GM12864 (cell line): ENCODE measurements around the gene SCARF2.

Experiments used
- DNase-seq: peaks from one replicate; pipeline ENCODE4 v3.0.0-alpha.2; 2011; ENCODE audit warnings: low read depth
- H3K4me3 ChIP-seq: 2 replicates; pipeline ENCODE4 v1.5.1; 2011; ENCODE audit warnings: mild to moderate bottlenecking, low read depth, low read length, control low read depth
- TF ChIP-seq, protein P1 (sequence below): IDR thresholded peaks from 2 replicates; pipeline ENCODE4 v1.5.1; 2011; ENCODE audit warnings: low read depth, mild to moderate bottlenecking, moderate library complexity, low read length, control low read depth, inconsistent platforms; ENCODE audit errors: missing control alignments

Gene SCARF2

DNA sequence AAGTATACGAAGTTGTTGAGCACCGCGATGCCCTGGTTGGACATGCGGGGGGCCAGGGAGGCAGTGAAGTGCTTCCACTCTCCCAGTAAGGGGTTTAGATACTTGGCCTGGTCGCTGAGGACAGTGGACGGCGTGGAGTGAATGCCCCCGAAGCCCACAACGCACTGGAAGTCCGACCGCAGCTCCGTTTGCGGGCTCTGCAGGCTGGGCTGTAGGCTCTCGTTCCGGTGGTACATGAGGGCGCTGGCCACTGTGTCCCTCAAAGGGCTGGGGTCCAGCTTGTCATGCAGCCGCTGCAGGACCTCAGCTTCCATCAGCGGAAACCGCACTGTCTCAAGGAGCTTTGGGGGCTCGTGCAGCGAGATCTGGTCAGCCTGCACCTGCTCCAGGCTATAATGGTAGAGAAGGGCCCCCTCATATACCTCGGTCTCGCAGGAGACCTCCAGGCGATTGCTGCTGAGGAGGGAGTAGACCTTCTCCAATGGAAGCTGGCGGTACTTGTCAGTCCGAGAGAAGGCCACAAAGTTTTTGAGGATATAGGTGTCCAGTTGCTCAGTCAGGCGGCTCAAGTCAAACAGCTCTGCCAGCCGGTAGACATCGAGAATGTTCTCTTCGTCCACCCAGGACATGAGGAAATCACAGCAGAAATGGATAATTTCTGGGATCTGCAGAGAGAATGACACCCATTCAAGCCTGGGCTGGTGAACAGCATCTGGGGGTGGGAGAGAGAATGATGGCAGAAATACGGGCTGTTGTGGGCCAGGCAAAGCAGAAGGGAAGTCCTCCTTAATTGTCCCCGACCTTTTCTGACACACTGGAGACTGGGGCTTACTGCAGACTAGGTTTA, 27.5 kb upstream of the SCARF2 start:
- no peak overlapping the region for H3K4me3 ChIP-seq
- TF ChIP-seq, protein P1, sequence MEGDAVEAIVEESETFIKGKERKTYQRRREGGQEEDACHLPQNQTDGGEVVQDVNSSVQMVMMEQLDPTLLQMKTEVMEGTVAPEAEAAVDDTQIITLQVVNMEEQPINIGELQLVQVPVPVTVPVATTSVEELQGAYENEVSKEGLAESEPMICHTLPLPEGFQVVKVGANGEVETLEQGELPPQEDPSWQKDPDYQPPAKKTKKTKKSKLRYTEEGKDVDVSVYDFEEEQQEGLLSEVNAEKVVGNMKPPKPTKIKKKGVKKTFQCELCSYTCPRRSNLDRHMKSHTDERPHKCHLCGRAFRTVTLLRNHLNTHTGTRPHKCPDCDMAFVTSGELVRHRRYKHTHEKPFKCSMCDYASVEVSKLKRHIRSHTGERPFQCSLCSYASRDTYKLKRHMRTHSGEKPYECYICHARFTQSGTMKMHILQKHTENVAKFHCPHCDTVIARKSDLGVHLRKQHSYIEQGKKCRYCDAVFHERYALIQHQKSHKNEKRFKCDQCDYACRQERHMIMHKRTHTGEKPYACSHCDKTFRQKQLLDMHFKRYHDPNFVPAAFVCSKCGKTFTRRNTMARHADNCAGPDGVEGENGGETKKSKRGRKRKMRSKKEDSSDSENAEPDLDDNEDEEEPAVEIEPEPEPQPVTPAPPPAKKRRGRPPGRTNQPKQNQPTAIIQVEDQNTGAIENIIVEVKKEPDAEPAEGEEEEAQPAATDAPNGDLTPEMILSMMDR = no peak
- DNase-seq = no peak

DNA sequence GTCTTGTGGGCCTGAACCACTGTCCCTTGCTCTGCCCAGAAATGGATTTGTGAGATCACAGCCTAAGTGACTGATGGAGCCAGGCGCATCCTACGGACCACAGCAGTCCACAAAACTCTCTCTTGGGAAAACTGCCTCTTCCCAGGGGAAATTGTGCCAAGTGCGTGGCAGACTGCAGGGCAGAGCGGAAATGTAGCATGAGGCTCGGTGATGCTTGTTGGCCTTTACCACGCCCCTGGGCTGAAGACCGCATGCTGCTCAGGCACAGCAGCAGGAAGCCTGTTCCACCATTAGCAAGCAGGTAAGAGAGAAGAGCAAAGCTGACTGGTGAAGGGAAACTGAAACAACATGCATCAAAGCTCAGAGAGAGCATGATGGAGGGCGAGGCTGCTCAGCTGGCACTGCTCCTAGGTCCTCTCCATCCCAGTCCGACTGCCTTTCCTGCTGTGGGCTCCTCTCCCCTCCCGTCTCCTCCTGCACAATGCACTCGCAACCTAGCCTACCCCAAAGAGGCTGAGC, 26.5 kb upstream of the SCARF2 start:
- DNase-seq = no peak
- TF ChIP-seq, protein P1 = no peak
- no peak overlapping the region for H3K4me3 ChIP-seq

DNA sequence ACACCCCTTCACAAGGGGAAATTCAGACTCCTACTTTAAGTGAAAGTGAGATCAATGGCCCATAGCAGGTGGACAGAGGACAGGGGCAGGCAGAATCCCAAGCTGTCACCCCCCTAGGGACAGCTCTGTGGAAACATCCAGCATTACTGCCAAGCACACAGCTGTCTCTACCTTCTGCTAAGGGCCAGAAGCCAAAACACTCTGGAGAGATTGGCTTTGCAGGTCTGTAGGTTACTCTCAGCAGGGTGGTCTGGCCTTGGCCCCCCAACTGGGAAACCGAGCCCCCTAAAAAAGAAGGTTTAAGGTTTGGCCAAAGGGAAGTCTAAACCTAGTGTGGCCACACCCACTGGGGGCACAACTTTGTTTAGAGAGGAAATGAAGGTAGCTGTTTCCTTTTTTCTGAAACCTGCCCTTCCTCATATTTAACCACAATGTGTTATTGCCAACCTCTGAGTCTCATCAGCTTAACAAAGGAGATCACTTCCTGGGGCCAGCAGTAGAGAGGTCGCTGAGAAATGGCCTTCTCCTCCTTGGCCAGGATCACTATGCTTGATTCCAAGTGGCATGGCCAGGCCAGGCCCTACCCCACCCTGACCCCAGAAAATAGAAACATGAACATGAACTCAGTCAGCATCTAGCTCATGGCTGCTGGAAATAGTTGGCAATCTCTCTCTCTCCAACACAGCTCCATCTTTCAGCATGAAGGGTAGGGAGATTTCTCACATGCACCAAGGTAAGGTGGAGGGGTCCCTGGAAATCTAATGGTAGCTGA, 25.9 kb upstream of the SCARF2 start:
- H3K4me3 ChIP-seq = no peak overlapping the region
- TF ChIP-seq, protein P1 = no peak
- DNase-seq = no peak

DNA sequence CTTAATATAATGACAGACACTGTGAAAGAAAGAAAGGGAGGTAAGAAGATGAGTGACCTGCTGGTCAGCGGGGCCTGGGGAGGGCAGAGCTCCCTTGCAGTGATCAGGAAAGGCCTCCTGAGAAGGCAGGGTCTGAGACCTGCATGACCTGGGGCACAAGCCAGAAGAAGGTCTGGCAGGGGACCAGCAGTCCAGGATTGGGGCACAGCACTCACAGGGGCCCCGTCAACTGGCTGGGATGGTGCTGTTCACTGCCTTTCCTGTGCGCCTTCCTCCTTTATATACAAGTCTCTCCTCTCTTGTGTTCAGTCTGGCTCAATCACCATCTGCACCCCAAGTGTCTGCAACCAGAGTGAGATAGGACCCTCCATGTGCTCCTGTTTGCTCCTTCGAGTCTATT, 22.2 kb upstream of the SCARF2 start:
- no peak for DNase-seq
- TF ChIP-seq, protein P1 = no peak
- H3K4me3 ChIP-seq = no peak overlapping the region

DNA sequence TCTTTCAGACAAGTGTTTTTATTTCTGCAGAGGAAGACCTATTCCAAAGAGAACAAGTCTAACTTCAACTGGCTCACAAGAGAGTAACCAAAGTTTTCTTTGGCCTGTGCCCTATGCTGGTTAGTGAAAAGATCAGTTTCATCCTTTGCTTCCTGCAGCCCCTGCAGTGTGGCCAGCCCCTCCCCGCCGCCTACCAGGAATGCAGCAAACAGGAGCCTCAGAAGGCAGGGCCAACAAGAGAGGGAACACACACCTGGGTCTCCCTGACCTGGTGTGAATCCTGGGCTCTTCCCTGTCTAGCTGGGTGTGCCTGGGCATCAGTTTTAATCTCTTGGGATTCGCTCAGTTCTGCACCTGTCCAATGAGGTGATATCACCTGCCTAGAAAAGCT, 21.5 kb upstream of the SCARF2 start:
- no peak for DNase-seq

DNA sequence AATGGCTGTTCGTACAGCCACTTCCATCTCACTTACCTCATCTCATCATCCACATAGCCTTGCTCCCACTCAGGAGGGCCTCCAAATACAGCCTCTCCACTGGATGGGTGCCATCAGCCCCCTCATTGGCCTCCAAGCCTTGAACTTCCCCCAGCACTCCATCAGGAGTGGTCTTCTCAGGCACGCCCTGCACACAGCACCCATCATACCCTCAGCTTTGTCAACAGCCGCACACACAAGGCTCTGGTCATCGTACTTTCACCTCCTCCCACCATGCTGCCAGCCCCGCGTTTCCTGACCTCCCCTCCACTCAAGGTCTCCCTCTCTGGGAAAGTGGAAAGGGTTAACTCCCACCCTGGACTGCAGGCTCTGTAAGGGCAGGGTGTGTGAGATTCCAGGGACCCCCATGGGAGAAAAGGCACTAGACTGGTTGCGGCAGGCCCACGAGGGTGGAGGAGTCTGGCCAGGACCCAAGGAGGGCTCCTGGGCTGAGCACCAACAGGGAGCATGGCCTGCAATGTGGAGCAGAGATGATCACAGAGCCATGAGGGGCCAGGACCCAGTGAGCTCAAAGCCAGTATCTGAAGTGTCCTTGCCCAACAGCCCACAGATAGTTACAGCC, 21.0 kb upstream of the SCARF2 start:
- no peak overlapping the region for H3K4me3 ChIP-seq
- DNase-seq = no peak
- TF ChIP-seq, protein P1 = no peak

More for the DNA sequence above, 21.5 kb upstream of the SCARF2 start:
- TF ChIP-seq, protein P1 = no peak
- no peak overlapping the region for H3K4me3 ChIP-seq
